Forelimb muscle (tissue), 1 donor: Measurements from ENCODE around the gene SPECC1L. TPM values are rescaled to one million over a fixed set of nuclear protein-coding genes. Genes with fewer than 3 reads are reported as not detected.
"Not testable (repeated sequence)": the region's sequence is repeated elsewhere in the genome, so short reads cannot be mapped to it uniquely, and the experiment has no call there.

Experiments used
- DNase-seq: peaks from one replicate; pipeline ENCODE4 v3.0.0-alpha.2; 2013; ENCODE audit warnings: low read depth
- polyA plus RNA-seq: library from polyadenylated mRNA; unstranded; fragments of 120-200 nt; gene quantifications from one replicate; pipeline ENCODE4 v1.2.1, GENCODE V29; 2013; ENCODE audit not compliant: insufficient read length

SPECC1L gene
- polyA plus RNA-seq, 1 donor, result 25.1 TPM

- not testable (repeated sequence) for DNase-seq
Measured at GRCh38 chr22:24287212-24287611, 16.6 kb downstream of the SPECC1L start.

- DNase-seq, result not testable (repeated sequence)
Measured at GRCh38 chr22:24287801-24288200, 17.2 kb downstream of the SPECC1L start.

DNA sequence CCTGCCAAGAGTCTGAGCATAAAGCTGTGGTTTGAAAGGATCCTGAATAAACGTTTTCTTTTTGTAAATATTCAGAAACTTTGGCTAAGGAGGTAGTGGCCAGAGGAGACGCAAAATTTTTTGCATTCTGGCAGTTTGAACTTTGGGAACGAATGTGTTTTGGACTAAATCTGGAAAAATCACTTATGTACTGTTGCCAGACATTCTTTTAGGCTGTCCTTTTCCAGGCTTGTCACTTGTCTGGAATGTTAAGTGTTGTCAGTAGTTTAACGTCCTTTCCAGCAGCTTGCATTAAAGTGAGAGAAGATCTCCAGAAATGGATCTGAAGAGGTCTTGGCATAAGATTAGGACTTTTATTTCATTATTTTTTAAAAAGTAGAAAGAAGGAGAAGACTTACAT lies 18.5 kb downstream of the SPECC1L start:
- DNase-seq, result peak; percentile 83

DNA sequence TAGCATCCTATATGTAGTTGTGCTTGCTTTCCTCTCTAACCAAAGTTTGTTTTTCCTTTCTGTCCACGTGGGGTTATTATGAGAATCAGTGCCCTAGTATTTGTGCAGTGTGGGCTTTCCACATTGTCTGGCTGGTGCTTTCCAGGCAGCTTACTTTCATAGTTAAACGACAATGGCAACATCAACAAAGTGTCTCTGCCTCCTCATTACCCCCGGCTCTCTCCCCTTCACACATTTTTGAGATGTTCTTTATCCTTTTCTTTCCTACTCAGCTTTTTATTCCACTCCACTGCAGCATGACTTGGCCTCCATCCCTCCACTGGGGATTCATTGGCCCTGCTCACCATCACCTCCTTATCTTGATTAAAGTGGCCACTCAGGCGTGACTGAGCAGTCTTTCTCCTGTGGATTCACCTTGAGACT lies 19.1 kb downstream of the SPECC1L start:
- DNase-seq, result no peak

GRCh38 chr22:24290459-24290858 lies 19.8 kb downstream of the SPECC1L start:
- DNase-seq, result no peak

GRCh38 chr22:24291515-24292201 lies 21.0 kb downstream of the SPECC1L start:
- DNase-seq, result no peak

DNA sequence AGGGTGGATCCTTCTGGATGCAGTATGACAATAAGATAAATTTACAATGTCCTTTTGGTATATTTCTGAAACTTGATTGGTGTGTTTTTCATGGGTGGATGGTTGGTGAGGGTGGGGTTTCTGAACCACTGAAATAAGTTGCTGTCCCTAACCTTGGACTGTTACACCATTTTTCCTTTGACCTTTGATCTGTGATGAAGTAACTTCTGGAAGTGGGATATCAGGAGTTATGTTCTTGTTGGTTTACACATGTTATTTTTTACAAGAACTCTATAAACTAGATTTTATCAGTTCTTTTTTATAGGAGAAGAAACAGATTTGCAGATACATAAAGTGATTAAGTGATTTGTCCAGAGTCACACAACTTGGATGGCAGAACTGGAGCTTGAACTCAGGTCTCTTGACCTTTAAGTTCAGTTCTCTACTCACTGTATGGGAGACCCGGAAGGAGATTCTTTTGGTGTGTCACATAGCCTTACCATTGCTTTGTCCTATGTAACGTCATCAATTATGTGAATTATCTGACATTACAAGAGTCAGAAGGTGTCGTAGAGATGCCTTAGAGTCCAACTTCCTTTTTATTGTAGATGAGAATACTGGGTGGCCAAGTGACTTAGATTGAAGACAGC lies 21.7 kb downstream of the SPECC1L start:
- DNase-seq, result not testable (repeated sequence)

DNA sequence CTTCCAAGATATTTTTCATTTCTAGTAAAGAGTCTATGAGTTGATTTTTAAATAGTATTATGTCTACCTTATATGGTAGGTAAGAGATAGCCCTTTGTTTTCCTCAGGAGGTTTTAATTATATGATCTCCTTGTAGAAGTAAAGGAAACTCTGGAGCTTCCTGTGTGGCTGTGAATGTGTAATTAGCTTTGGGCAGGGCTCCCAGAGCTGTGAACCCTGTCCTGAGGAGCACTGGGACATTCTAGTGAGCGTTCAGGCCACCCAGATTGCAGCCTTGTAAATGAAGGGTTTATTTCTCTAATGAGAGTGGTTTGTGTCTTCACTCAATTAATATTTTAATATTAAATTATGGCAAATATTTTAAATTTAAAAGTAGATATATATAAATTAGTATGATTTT lies 24.3 kb downstream of the SPECC1L start:
- DNase-seq, result not testable (repeated sequence)

- DNase-seq, result not testable (repeated sequence)
Measured at GRCh38 chr22:24298497-24299155, 28.0 kb downstream of the SPECC1L start.

DNA sequence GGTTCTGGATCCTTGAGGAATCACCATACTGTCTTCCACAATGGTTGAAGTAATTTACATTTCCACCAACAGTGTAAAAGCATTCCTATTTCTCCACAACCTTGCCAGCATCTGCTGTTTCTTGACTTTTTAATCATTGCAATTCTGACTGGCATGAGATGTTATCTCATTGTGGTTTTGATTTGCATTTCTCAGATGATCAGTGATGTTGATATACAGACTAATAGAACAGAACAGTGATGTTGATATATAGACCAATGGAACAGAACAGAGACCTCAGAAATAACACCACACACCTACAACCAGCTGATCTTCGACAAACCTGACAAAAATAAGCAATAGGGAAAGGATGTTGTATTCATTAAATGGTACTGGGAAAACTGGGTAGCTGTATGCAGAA lies 29.9 kb downstream of the SPECC1L start:
- not testable (repeated sequence) for DNase-seq

DNA sequence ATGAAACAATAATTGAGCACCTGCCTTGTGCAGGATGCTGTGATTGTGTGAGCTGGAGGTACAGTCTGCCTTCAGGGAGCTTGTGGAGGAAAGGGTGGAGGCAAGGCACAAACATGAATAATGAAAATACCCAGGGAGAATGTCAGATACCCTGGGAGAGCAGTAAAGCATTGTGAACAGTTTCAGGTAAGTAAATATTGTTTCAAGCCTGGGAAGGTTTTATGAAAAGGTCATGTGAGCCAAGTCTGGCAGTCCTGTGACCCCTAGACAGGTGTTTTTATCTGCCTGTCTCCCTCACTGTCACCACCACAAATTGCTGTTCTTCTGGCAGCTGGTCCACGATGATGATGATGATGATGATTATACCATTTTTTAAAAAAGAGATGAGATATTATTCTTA lies 32.0 kb downstream of the SPECC1L start:
- DNase-seq, result no peak

- no peak for DNase-seq
Measured at GRCh38 chr22:24303007-24303406, 32.4 kb downstream of the SPECC1L start.

DNA sequence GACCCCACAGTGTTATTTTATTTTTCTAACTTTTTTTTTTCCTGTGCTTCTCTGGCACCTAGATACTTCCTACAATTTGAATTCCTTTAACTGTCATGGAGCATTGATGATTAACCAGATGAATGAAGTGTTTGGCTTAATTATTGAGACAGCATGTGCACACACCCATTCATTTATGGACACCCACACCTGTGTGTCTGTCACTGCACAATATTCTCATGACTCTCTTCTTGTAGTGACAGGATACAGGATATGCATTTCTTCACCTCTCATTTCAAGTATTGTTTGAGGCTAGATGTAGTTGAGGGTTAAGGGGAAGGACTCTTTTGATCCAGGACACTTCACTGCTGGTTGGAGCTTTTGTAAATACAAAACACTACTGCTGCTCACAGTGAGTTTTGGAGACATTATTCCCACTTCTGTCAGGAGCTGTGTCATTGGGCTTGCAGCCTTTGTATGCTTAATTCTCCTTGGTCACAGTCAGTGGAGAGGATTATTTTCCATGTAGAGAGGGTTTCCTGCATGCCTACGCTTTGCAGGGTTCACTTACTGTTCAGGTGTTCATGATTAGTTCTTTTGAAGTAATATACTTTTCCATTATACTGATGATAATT lies 33.5 kb downstream of the SPECC1L start:
- no peak for DNase-seq

DNA sequence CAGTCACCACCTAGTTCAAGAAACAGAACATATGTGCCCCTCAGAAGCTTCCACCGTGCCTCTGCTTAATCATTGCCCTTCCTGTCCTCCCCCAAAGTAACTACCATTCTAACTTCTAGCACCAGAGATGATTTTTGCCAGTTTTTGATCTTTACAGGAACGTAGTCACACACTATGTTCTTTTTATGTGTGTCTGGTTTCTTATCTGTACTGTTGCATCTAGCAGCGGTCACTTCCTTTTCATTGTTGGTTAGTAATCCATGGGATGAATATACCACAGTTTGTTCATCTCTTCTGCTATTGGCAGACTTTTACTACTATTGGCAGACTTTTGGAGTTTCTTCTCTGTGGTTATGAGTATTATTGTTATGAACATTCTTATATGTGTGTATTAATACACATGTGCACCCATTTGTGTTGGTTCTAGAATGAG lies 34.6 kb downstream of the SPECC1L start:
- DNase-seq, result no peak

DNA sequence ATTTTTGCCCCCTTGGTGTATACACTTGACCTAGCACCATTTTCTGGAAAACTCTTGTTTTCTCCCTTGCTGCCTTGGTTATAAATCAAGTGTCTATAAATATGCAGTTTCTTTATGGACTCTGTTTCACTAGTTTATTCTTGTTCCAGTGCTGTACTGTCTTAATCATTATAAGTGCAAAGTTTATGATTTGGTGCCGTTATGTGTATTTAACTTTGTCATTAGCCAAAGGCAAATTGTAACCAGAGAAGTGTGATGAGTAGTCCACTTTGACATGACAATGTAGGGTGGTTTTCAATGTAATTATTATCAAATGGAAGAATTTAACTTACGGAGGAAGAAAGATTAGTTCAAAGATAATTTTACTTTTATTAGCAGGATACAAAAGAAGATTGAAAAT lies 40.3 kb downstream of the SPECC1L start:
- no peak for DNase-seq

DNA sequence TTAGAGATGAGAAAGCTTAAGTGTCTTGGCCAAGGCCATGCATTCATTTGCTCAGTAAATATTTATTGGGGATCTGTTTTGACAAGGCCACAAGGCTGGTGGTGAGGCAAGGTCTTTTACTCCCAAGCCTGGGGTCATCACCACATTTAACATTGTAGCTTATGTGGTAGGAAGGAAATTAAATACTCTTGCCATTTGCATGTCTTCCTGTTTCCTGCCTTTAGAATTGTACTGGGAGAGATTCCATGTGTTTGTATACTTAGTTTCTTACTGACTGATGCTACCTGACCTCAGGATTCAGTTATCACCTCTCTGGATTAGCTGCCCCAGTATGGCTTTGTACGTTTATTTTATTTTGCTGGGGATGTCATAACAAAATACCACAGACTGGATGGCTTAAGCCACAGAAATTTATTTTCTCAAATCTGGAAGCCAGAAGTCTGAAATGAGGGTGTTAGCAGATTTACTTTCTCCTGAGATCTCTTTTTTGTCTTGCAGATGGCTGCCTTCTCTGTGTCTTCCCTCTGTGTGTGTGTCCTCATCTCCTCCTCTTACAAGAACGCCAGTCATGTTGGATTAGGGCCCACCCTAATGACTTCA lies 44.8 kb downstream of the SPECC1L start:
- DNase-seq, result no peak

DNA sequence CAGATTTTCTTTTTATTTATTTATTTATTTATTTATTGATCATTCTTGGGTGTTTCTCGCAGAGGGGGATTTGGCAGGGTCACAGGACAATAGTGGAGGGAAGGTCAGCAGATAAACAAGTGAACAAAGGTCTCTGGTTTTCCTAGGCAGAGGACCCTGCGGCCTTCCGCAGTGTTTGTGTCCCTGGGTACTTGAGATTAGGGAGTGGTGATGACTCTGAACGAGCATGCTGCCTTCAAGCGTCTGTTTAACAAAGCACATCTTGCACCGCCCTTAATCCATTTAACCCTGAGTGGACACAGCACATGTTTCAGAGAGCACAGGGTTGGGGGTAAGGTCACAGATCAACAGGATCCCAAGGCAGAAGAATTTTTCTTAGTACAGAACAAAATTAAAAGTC lies 45.6 kb downstream of the SPECC1L start:
- not testable (repeated sequence) for DNase-seq

DNA sequence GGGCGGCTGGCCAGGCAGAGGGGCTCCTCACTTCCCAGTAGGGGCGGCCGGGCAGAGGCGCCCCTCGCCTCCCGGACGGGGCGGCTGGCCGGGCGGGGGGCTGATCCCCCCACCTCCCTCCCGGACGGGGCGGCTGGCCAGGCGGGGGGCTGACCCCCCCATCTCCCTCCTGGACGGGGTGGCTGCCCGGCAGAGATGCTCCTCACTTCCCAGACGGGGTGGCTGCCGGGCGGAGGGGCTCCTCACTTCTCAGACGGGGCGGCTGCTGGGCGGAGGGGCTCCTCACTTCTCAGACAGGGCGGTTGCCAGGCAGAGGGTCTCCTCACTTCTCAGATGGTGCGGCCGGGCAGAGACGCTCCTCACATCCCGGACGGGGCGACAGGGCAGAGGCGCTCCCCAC lies 46.9 kb downstream of the SPECC1L start:
- DNase-seq, result not testable (repeated sequence)

- no peak for DNase-seq
Measured at GRCh38 chr22:24319451-24319850, 48.8 kb downstream of the SPECC1L start.

DNA sequence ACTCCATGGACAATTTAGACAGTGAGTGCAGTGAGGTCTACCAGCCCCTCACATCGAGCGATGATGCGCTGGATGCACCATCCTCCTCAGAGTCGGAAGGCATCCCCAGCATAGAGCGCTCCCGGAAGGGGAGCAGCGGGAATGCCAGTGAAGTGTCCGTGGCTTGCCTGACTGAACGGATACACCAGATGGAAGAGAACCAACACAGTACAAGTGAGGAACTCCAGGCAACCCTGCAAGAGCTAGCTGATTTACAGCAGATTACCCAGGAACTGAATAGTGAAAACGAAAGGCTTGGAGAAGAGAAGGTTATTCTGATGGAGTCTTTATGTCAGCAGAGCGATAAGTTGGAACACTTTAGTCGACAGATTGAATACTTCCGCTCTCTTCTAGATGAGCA lies 51.4 kb downstream of the SPECC1L start:
- no peak for DNase-seq

DNA sequence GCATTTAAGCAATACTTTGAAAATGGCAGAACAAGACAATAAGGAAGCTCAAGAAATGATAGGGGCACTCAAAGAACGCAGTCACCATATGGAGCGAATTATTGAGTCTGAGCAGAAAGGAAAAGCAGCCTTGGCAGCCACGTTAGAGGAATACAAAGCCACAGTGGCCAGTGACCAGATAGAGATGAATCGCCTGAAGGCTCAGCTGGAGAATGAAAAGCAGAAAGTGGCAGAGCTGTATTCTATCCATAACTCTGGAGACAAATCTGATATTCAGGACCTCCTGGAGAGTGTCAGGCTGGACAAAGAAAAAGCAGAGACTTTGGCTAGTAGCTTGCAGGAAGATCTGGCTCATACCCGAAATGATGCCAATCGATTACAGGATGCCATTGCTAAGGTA lies 51.9 kb downstream of the SPECC1L start:
- no peak for DNase-seq

DNA sequence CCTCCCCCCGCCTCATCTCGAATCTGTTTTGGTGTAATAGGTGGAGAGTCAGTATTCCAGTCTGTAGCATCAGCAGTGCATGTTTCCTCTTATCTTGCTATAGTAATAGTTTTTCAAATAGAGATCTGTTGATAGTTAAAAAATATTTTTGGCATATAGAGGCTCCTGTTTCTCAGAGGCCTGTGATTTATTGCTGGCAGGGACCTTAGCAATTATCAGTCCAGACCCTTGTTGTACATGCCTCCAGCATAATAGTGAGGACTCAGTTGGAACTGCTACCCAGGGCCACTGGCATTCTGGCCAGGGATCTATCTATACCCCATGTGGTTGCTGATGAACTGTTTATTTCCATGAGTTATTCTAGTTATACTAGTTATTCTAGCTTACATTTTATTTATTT lies 52.6 kb downstream of the SPECC1L start:
- DNase-seq, result no peak
